GM21717 (cell line): ENCODE results near the gene FBXO3.
A peak's percentile ranks its signal among the peaks of the same experiment; 100 is the strongest.

Experiments used
- ATAC-seq: cut with Tn5 transposase; IDR thresholded peaks from one replicate; pipeline ENCODE4 v1.9.1; 2021; ENCODE audit warnings: mild to moderate bottlenecking, moderate library complexity; ENCODE audit not compliant: unreplicated experiment

FBXO3 gene

DNA sequence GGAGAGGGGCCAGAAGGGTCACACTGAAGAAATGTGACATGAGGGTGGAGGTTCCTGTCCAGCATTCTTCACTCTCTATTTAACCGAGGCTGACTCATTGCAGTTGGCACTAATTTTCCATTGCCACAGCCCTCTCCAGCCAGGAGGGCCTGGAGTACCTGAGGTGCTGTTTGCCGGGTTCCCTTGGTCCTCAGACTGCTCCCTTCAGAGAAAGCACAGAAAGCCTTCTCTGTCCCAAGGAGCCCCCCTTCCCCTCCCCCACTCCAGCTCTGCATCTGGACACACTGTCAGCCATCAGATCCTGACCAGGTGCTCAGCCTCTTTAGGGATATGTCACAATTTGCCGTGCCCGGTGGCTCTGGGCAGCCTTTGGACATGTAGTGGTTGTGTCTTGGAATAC is 70.5 kb downstream of the FBXO3 start:
- ATAC-seq = no peak

DNA sequence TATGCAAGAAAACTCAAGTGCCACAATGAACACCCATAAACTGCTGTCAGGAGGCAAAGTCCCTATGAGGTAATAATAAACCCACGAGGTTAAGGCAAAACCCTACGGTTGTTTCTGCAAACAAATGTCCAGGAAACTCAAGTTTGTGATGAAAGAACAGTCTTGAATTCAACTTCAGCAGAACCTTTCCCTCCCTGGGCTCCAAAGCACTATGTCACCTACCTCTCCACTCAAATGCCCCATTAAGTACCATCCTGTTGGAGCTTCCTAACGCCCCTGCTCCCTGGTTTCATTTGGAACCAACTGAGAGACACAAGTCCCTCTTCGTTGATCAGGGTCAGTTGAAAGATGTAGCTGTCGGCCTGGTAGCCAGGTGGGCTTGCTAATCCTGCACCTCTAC is 71.1 kb downstream of the FBXO3 start:
- no peak for ATAC-seq

DNA sequence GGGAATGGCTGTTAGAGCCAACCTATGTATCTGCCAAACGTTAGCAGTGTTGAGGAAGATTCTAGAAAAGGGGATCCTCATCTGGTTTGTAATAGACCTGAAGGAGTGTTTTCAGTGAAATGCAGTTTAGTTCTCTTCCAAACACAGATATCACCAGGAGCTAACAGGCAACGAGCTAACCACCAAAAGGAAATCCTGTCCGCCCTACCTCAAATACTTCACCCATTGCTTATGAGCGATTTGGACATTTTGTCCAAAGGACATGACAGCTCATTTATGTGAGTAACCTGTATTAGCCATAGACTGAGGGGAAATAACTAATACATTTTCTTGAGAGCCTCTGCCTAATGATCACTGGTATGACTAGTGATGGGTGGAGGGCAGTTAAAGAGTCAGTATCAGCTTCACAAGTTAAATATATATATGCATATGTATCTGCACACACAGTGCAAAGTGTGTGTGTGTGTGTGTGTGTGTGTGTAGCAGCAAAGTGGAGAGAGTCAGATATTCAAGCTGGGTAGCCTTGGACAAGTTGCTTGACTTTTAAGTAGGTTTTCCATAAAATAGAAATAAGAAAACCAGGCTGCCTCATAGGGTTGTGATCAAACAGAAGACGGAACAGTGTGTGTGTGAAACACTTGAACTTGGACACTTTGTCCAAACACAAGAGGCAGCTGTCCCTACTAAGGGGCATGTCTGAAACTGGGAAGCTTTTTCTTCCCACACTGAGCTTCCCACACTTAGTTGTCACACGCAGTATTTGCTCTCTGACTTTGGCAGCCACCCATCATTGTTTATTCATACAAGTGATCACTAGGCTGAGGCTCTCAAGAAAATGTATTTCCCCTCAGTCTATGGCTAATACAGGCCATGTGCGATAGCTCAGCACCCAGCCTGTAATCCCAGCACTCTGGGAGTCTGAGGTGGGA is 72.8 kb downstream of the FBXO3 start:
- ATAC-seq = no peak

GRCh38 chr11:33700502-33701271 is 73.6 kb downstream of the FBXO3 start, which contains the start of gene C11orf91:
Gene C11orf91, minus strand, starts transcription at chr11:33700826. Its CDS starts 86 bp downstream, at chr11:33700740.
- peak; percentile 81 for ATAC-seq

DNA sequence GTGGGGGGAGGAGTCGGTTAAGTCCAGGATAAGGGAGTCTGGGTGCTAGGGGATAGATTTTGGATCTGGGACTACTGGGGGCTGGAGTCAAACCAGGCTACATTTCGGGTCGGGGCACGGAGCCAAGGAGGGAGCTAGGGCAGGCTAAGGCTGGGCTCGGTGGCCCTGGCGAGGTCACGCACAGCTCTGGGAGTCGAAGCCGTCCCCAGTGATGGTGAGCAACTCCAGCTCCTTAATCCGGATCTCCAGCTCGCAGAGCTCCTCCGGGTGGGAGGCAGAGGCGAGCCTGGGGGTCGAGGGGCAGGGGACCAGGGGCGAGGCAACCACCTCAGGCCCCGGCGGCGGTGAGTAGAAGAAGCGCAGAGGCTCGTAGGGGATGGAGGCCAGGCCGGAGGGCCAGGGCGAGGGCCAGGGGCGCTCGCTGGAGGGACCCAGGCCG is 74.2 kb downstream of the FBXO3 start:
- ATAC-seq = no peak

GRCh38 chr11:33699515-33700062 is 74.7 kb downstream of the FBXO3 start:
- ATAC-seq = no peak

GRCh38 chr11:33698921-33699320 is 75.4 kb downstream of the FBXO3 start:
- ATAC-seq = no peak

DNA sequence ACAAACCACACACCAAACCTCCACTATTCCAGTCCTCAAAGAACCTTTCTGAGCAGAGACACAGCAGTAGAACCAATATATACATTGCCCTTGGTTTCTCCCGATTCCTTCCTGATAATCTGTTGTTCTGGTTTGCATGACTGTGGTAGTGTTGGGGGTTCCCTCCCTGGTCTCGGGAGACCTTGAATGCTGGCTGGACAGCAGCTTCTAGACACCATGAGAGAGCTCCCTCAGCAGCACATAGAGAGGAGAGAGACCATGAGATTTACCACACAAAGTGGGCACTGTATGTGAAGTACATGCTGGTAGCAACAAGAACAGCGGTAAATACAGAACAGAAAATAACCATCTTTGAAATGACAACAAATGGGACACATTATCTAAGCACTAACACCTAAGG is 76.3 kb downstream of the FBXO3 start:
- no peak for ATAC-seq

- no peak for ATAC-seq
Measured at GRCh38 chr11:33696931-33697638, 77.2 kb downstream of the FBXO3 start.

GRCh38 chr11:33696411-33696810 is 77.9 kb downstream of the FBXO3 start:
- no peak for ATAC-seq

- ATAC-seq = no peak
Measured at GRCh38 chr11:33695051-33695566, 79.2 kb downstream of the FBXO3 start.

- ATAC-seq = no peak
Measured at GRCh38 chr11:33694346-33695050, 79.8 kb downstream of the FBXO3 start.

GRCh38 chr11:33692541-33692940 is 81.8 kb downstream of the FBXO3 start:
- ATAC-seq = no peak

DNA sequence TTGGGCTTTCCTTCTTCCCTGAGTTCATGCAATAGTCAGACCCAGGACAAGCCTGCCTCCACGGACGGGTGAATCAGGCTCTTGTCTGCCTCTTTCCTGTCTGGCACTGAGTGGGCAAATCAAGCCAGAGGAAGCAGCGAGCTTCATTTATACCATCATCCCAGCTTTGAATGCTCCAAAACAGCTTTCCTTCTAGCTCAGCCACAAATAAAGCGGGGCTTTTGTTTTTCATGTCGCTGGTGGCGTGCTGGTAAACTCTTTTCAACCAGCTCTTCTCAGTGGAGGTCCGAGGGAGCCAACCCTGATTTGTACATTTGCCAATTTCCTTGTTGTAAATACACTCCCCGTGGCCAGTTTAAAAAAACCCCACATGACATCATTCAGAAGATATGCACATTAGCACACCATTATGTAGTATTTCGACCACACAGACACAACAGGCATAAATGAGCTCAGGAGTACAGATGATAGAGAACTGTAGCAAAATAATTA is 82.3 kb downstream of the FBXO3 start:
- no peak for ATAC-seq

- no peak for ATAC-seq
Measured at GRCh38 chr11:33691066-33691864, 83.1 kb downstream of the FBXO3 start.
